Calu3 (cell line): ENCODE results near the gene KDM8. TPM values are rescaled to one million over a fixed set of nuclear protein-coding genes. Genes with fewer than 3 reads are reported as not detected.

Source experiments
- BruUV-seq: library from RNA; stranded (reverse); fragments of 400-500 nt; replicated peaks from 2 replicates; lab custom pipeline; 2021; lab: Mats Ljungman, UMichigan
- CTCF ChIA-PET: fragments of 300-600 bp; sonication (Branson Sonifier 250); formaldehyde crosslinking; loops from one replicate; lab custom pipeline; 2022; ENCODE audit warnings: antibody characterized with exemption; lab: Charles Lee
- DNase-seq: peaks from one replicate; pipeline ENCODE4 v3.0.0; 2022
- H3K27ac Mint-ChIP-seq: one replicate; pipeline ENCODE4 v1.8.0; 2022; ENCODE audit warnings: mixed read lengths; ENCODE audit not compliant: unreplicated experiment
- H3K27me3 Mint-ChIP-seq: one replicate; pipeline ENCODE4 v1.8.0; 2022; ENCODE audit warnings: mixed read lengths; ENCODE audit not compliant: unreplicated experiment
- H3K36me3 Mint-ChIP-seq: one replicate; pipeline ENCODE4 v1.8.0; 2022; ENCODE audit warnings: mild to moderate bottlenecking, moderate library complexity, mixed read lengths; ENCODE audit not compliant: insufficient read depth, unreplicated experiment
- H3K4me1 Mint-ChIP-seq: one replicate; pipeline ENCODE4 v1.8.0; 2022; ENCODE audit warnings: mild to moderate bottlenecking, low read depth, mixed read lengths; ENCODE audit not compliant: unreplicated experiment
- H3K4me3 Mint-ChIP-seq: one replicate; pipeline ENCODE4 v1.8.0; 2022; ENCODE audit warnings: mild to moderate bottlenecking, low read depth, moderate library complexity, mixed read lengths; ENCODE audit not compliant: unreplicated experiment
- H3K9me3 Mint-ChIP-seq: one replicate; pipeline ENCODE4 v1.8.0; 2022; ENCODE audit warnings: low read depth, mixed read lengths; ENCODE audit not compliant: unreplicated experiment
- intact Hi-C: fragments of 100-400 bp; cut with micrococcal nuclease; formaldehyde crosslinking; loops from one replicate; pipeline ENCODE4 v1.10.0; 2022; ENCODE audit not compliant: unreplicated experiment
- total RNA-seq: library from RNA; stranded (reverse); gene quantifications from 2 replicates; pipeline ENCODE4 v1.2.3, GENCODE V29; 2022
- TF ChIP-seq, protein P1 (sequence below): fragments of 200-600 bp; IDR thresholded peaks from one replicate; pipeline ENCODE4 v1.8.0; 2022; ENCODE audit warnings: antibody characterized with exemption; ENCODE audit not compliant: unreplicated experiment

The KDM8 gene
- total RNA-seq, 1 experiment from 2014 or later: 8.4 TPM

DNA sequence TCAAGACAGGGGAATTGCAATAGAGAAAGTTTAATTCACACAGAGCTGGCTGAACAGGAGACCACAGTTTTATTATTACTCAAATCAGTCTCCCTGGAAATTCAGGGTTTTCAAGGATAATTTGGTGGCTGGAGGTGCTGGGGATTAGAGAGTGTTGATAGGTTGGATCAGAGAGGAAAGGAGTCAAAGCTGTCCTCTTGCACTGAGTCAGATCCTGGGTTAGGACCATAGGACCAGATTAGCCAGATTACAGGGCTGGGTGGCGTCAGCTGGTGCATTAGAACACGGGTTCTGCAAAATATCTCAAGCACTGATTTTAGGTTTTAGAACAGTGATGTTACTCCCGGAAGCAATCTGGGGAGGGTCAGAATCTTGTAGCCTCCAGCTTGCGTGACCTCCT lies 67.0 kb downstream of the KDM8 start:
- no TSS peak for BruUV-seq
- intact Hi-C loops: no loop called here
- H3K27me3 Mint-ChIP-seq: no peaks in the 10 kb centered on the region
- peaks cover 2% of the 10 kb centered on the region for H3K9me3 Mint-ChIP-seq
- peaks cover 28% of the 10 kb centered on the region for H3K36me3 Mint-ChIP-seq
- H3K27ac Mint-ChIP-seq: peak overlapping the region; percentile 97
- DNase-seq: no peak
- TF ChIP-seq, protein P1, sequence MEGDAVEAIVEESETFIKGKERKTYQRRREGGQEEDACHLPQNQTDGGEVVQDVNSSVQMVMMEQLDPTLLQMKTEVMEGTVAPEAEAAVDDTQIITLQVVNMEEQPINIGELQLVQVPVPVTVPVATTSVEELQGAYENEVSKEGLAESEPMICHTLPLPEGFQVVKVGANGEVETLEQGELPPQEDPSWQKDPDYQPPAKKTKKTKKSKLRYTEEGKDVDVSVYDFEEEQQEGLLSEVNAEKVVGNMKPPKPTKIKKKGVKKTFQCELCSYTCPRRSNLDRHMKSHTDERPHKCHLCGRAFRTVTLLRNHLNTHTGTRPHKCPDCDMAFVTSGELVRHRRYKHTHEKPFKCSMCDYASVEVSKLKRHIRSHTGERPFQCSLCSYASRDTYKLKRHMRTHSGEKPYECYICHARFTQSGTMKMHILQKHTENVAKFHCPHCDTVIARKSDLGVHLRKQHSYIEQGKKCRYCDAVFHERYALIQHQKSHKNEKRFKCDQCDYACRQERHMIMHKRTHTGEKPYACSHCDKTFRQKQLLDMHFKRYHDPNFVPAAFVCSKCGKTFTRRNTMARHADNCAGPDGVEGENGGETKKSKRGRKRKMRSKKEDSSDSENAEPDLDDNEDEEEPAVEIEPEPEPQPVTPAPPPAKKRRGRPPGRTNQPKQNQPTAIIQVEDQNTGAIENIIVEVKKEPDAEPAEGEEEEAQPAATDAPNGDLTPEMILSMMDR: no peak
- H3K4me1 Mint-ChIP-seq: peaks cover 48% of the 10 kb centered on the region
- CTCF ChIA-PET: interaction anchor here (0.5 kb wide), 1 partner anchor 1993 kb away, joined by 3 read pairs; no protein-coding TSS in a partner anchor
- H3K4me3 Mint-ChIP-seq: no peak overlapping the region

Other genes starting within 250 kb of the KDM8 start
- gene C16orf82, start 136.6 kb upstream of the KDM8 start, total RNA-seq: not detected in 2 replicates
- gene NSMCE1, start 65.2 kb downstream of the KDM8 start, total RNA-seq: 74.9 and 83.2 TPM in 2 replicates
- gene IL4R, start 110.4 kb downstream of the KDM8 start, total RNA-seq: 99.0 and 108 TPM in 2 replicates
- gene IL21R, start 198.6 kb downstream of the KDM8 start, total RNA-seq: not detected in 2 replicates